ENCODE results near the gene GPS2.
A peak's percentile ranks its signal among the peaks of the same experiment; 100 is the strongest.

Gene GPS2

GRCh38 chr17:7314719-7315569 lies at the start of gene GPS2:
Gene GPS2 (minus strand): TSS chr17:7315360. CDS start chr17:7315052, 308 bp downstream.
- peak within 1 kb of the TSS; percentile 85 for H3K4me3 ChIP-seq (ENCODE audit: low read length)
- no peaks in the 10 kb centered on the region for H3K27me3 ChIP-seq (ENCODE audit: control insufficient read depth, low read length)
- no peak for TF ChIP-seq CTCF (IDR thresholded peaks at IDR 0.05; ENCODE audit: low read depth, low read length, poor library complexity, severe bottlenecking)
- no peak for TF ChIP-seq EZH2phosphoT487 (IDR thresholded peaks at IDR 0.05; ENCODE audit: borderline replicate concordance, low read length)
- H3K9me2 ChIP-seq (replicated peaks; ENCODE audit: control insufficient read depth, low read length), result no peaks in the 10 kb centered on the region
- peaks cover 56% of the 10 kb centered on the region for H3F3A ChIP-seq (ENCODE audit: control insufficient read depth, insufficient read depth)
- peaks cover 43% of the 10 kb centered on the region for H3K79me2 ChIP-seq (ENCODE audit: control insufficient read depth, low read length)
- no peaks in the 10 kb centered on the region for H3K9me3 ChIP-seq (ENCODE audit: control insufficient read depth, insufficient read depth, low read length)
- peaks cover 25% of the 10 kb centered on the region for H4K20me1 ChIP-seq (ENCODE audit: control insufficient read depth, insufficient read depth, low read depth, low read length)
- H3K36me3 ChIP-seq (ENCODE audit: control insufficient read depth, low read length), result peaks cover 77% of the 10 kb centered on the region
- H3K27ac ChIP-seq (ENCODE audit: low read depth, low read length), result peak within 1 kb of the TSS; percentile 73
- peaks cover 48% of the 10 kb centered on the region for H3K4me1 ChIP-seq (ENCODE audit: control insufficient read depth, low read length)
- peak within 1 kb of the TSS; percentile 98 for H3K4me2 ChIP-seq (ENCODE audit: low read length)

- Histone ChIP-seq H3K9me3 (ENCODE audit: control insufficient read depth, insufficient read depth, low read length) (no peaks in the 10 kb centered on the region), H4K20me1 (ENCODE audit: control insufficient read depth, insufficient read depth, low read depth, low read length) (no peaks in the 10 kb centered on the region), H3K9me2 (replicated peaks; ENCODE audit: control insufficient read depth, low read length) (no peaks in the 10 kb centered on the region), H3K27me3 (ENCODE audit: control insufficient read depth, low read length) (no peaks in the 10 kb centered on the region), H3K79me2 (ENCODE audit: control insufficient read depth, low read length) (no peaks in the 10 kb centered on the region), H3F3A (ENCODE audit: control insufficient read depth, insufficient read depth) (no peaks in the 10 kb centered on the region), H3K4me2 (ENCODE audit: low read length) (no peak overlapping the region), H3K4me1 (ENCODE audit: control insufficient read depth, low read length) (no peaks in the 10 kb centered on the region), H3K4me3 (ENCODE audit: low read length) (no peak overlapping the region), H3K27ac (ENCODE audit: low read depth, low read length) (no peak overlapping the region), H3K36me3 (ENCODE audit: control insufficient read depth, low read length) (no peaks in the 10 kb centered on the region)
- TF ChIP-seq EZH2phosphoT487 (IDR thresholded peaks at IDR 0.05; ENCODE audit: borderline replicate concordance, low read length) (no peak), CTCF (IDR thresholded peaks at IDR 0.05; ENCODE audit: low read depth, low read length, poor library complexity, severe bottlenecking) (no peak)
Measured at GRCh38 chr17:7363311-7363710, 48.2 kb upstream of the GPS2 start.

- H3K27me3 ChIP-seq (ENCODE audit: control insufficient read depth, low read length), result no peaks in the 10 kb centered on the region
- no peak overlapping the region for H3K4me2 ChIP-seq (ENCODE audit: low read length)
- H3F3A ChIP-seq (ENCODE audit: control insufficient read depth, insufficient read depth), result no peaks in the 10 kb centered on the region
- TF ChIP-seq EZH2phosphoT487 (IDR thresholded peaks at IDR 0.05; ENCODE audit: borderline replicate concordance, low read length), result no peak
- H3K9me2 ChIP-seq (replicated peaks; ENCODE audit: control insufficient read depth, low read length), result no peaks in the 10 kb centered on the region
- H3K27ac ChIP-seq (ENCODE audit: low read depth, low read length), result no peak overlapping the region
- no peaks in the 10 kb centered on the region for H3K79me2 ChIP-seq (ENCODE audit: control insufficient read depth, low read length)
- no peak overlapping the region for H3K4me3 ChIP-seq (ENCODE audit: low read length)
- H3K36me3 ChIP-seq (ENCODE audit: control insufficient read depth, low read length), result no peaks in the 10 kb centered on the region
- H3K4me1 ChIP-seq (ENCODE audit: control insufficient read depth, low read length), result no peaks in the 10 kb centered on the region
- no peaks in the 10 kb centered on the region for H3K9me3 ChIP-seq (ENCODE audit: control insufficient read depth, insufficient read depth, low read length)
- H4K20me1 ChIP-seq (ENCODE audit: control insufficient read depth, insufficient read depth, low read depth, low read length), result no peaks in the 10 kb centered on the region
Measured at GRCh38 chr17:7361906-7362305, 46.7 kb upstream of the GPS2 start.

GRCh38 chr17:7357381-7357780 lies 42.2 kb upstream of the GPS2 start:
- Histone ChIP-seq H3K4me1 (ENCODE audit: control insufficient read depth, low read length) (peaks cover 10% of the 10 kb centered on the region), H3K9me3 (ENCODE audit: control insufficient read depth, insufficient read depth, low read length) (no peaks in the 10 kb centered on the region), H4K20me1 (ENCODE audit: control insufficient read depth, insufficient read depth, low read depth, low read length) (no peaks in the 10 kb centered on the region), H3K27ac (ENCODE audit: low read depth, low read length) (no peak overlapping the region), H3F3A (ENCODE audit: control insufficient read depth, insufficient read depth) (0 out of 2 replicates have a peak, but pooled peaks cover 3% of the 10 kb centered on the region), H3K36me3 (ENCODE audit: control insufficient read depth, low read length) (no peaks in the 10 kb centered on the region), H3K79me2 (ENCODE audit: control insufficient read depth, low read length) (no peaks in the 10 kb centered on the region), H3K9me2 (replicated peaks; ENCODE audit: control insufficient read depth, low read length) (no peaks in the 10 kb centered on the region), H3K27me3 (ENCODE audit: control insufficient read depth, low read length) (no peaks in the 10 kb centered on the region), H3K4me2 (ENCODE audit: low read length) (no peak overlapping the region), H3K4me3 (ENCODE audit: low read length) (no peak overlapping the region)
- no peak for TF ChIP-seq EZH2phosphoT487 (IDR thresholded peaks at IDR 0.05; ENCODE audit: borderline replicate concordance, low read length)
